GM23338 (cell line): ENCODE results near the gene FHIT. TPM values are rescaled to one million over a fixed set of nuclear protein-coding genes. Genes with fewer than 3 reads are reported as not detected.

Experiments
- ATAC-seq: fragments of 200-7000 bp; cut with Tn5 transposase; 3 replicates; pipeline ENCODE4 v1.9.1; 2020
- DNase-seq: peaks from one replicate; pipeline ENCODE4 v3.0.0-alpha.2; 2015; ENCODE audit warnings: low spot score
- H2AFZ ChIP-seq: fragments of 200-600 bp; sonication (generic); 2 replicates; pipeline ENCODE4 v1.8.0; 2016; ENCODE audit warnings: antibody characterized with exemption, mild to moderate bottlenecking, moderate library complexity
- H3F3A ChIP-seq: fragments of 200-600 bp; sonication (generic); replicated peaks from 2 replicates; pipeline ENCODE4 v1.8.0; 2017; ENCODE audit warnings: antibody characterized with exemption, mixed run types, low read depth
- H3K27ac ChIP-seq: fragments of 200-600 bp; sonication (generic); 2 replicates; pipeline ENCODE4 v1.6.1; 2016; ENCODE audit warnings: low read depth
- H3K27me3 ChIP-seq: fragments of 200-600 bp; sonication (generic); 2 replicates; pipeline ENCODE4 v1.8.0; 2016; ENCODE audit warnings: mild to moderate bottlenecking, mixed run types, moderate library complexity; ENCODE audit not compliant: insufficient read depth
- H3K36me3 ChIP-seq: fragments of 200-600 bp; sonication (generic); 2 replicates; pipeline ENCODE4 v1.8.0; 2016; ENCODE audit warnings: mild to moderate bottlenecking; ENCODE audit not compliant: insufficient read depth
- H3K4me1 ChIP-seq: fragments of 200-600 bp; sonication (generic); 2 replicates; pipeline ENCODE4 v1.8.0; 2016; ENCODE audit warnings: mild to moderate bottlenecking, moderate library complexity; ENCODE audit not compliant: insufficient read depth
- H3K4me2 ChIP-seq: fragments of 200-600 bp; sonication (generic); 2 replicates; pipeline ENCODE4 v1.7.1; 2017; ENCODE audit warnings: mixed run types
- H3K4me3 ChIP-seq: fragments of 200-600 bp; sonication (generic); 2 replicates; pipeline ENCODE4 v1.6.1; 2016; ENCODE audit warnings: mixed run types
- H3K79me2 ChIP-seq: fragments of 200-600 bp; sonication (generic); replicated peaks from 2 replicates; pipeline ENCODE4 v1.8.0; 2017; ENCODE audit warnings: mild to moderate bottlenecking; ENCODE audit not compliant: insufficient read depth
- H3K9me2 ChIP-seq: fragments of 200-600 bp; sonication (generic); 2 replicates; pipeline ENCODE4 v1.8.0; 2017; ENCODE audit not compliant: insufficient read depth
- H4K20me1 ChIP-seq: fragments of 200-600 bp; sonication (generic); replicated peaks from 2 replicates; pipeline ENCODE4 v1.8.0; 2017; ENCODE audit warnings: mild to moderate bottlenecking; ENCODE audit not compliant: insufficient read depth
- H3K27ac Mint-ChIP-seq: 2 replicates; pipeline ENCODE4 v1.8.0; 2020; ENCODE audit warnings: inconsistent platforms, mild to moderate bottlenecking, moderate library complexity, mixed read lengths
- H3K27me3 Mint-ChIP-seq: 3 replicates; pipeline ENCODE4 v1.8.0; 2022; ENCODE audit warnings: low read depth, mild to moderate bottlenecking, moderate library complexity, mixed read lengths, inconsistent platforms; ENCODE audit not compliant: insufficient read depth, poor library complexity
- H3K36me3 Mint-ChIP-seq: 3 replicates; pipeline ENCODE4 v1.8.0; 2021; ENCODE audit warnings: low read depth, mild to moderate bottlenecking, inconsistent platforms, moderate library complexity, mixed read lengths
- H3K4me1 Mint-ChIP-seq: 3 replicates; pipeline ENCODE4 v1.8.0; 2020; ENCODE audit warnings: mild to moderate bottlenecking, inconsistent platforms, mixed read lengths
- H3K4me3 Mint-ChIP-seq: 3 replicates; pipeline ENCODE4 v1.8.0; 2021; ENCODE audit warnings: moderate library complexity, mild to moderate bottlenecking, inconsistent platforms, mixed read lengths
- H3K9me3 Mint-ChIP-seq: 3 replicates; pipeline ENCODE4 v1.8.0; 2020; ENCODE audit warnings: moderate library complexity, mild to moderate bottlenecking, inconsistent platforms, mixed read lengths
- EZH2 ChIP-seq: fragments of 200-600 bp; sonication (generic); IDR thresholded peaks from one replicate; pipeline ENCODE4 v1.8.0; 2017; ENCODE audit warnings: antibody characterized with exemption, mild to moderate bottlenecking, low read depth; ENCODE audit not compliant: unreplicated experiment
- EZH2phosphoT487 ChIP-seq: fragments of 200-600 bp; sonication (generic); IDR thresholded peaks from one replicate; pipeline ENCODE4 v1.8.1; 2018; ENCODE audit warnings: antibody characterized with exemption; ENCODE audit not compliant: unreplicated experiment
- STAT1 ChIP-seq: IDR thresholded peaks from one replicate; pipeline ENCODE4 v1.6.1; 2016; ENCODE audit warnings: antibody characterized with exemption; ENCODE audit not compliant: unreplicated experiment
- ZNF114 ChIP-seq: fragments of 250-450 bp; sonication (Bioruptor Pico); IDR thresholded peaks from 2 replicates; pipeline ENCODE4 v1.5.0; 2020; ENCODE audit warnings: mild to moderate bottlenecking, moderate library complexity
- ZNF331 ChIP-seq: fragments of 250-450 bp; sonication (Bioruptor Pico); IDR thresholded peaks from 2 replicates; pipeline ENCODE4 v1.5.0; 2020; ENCODE audit warnings: low read depth, mild to moderate bottlenecking, moderate library complexity
- polyA plus RNA-seq: library from polyadenylated mRNA; unstranded; fragments of >200 nt; fragmentation: Nextera tagmentation; extraction: Ambion mirVana; gene quantifications from 2 replicates; pipeline ENCODE4 v1.2.1, GENCODE V29; 2016
- total RNA-seq: library from RNA; depleted of rRNA; stranded (reverse); fragments of >200 nt; shearing (Covaris generic); gene quantifications from 2 replicates; pipeline ENCODE4 v1.2.3, GENCODE V29; 2014
- TF ChIP-seq, protein P1 (sequence below), 2 experiments: fragments of 200-600 bp in 1 of 2; sonication (generic) in 1 of 2; conservative IDR thresholded peaks; 2 replicates each; pipeline versions ENCODE4 v1.5.1 to v1.6.1; 2016 to 2017; ENCODE audit warnings: antibody characterized with exemption in 2 of 2, low read depth in 2 of 2, mild to moderate bottlenecking in 2 of 2, moderate library complexity in 1 of 2
- TF ChIP-seq, protein P2 (sequence below): IDR thresholded peaks from one replicate; pipeline ENCODE4 v1.6.1; 2018; ENCODE audit warnings: antibody characterized with exemption; ENCODE audit not compliant: unreplicated experiment
- TF ChIP-seq, protein P3 (sequence below): fragments of 250-450 bp; sonication (Bioruptor Pico); IDR thresholded peaks from 2 replicates; pipeline ENCODE4 v1.5.0; 2020; ENCODE audit warnings: mild to moderate bottlenecking, moderate library complexity

Gene FHIT
- total and polyA plus RNA-seq, 2 experiments from 2014 or later: 3.0 to 8.3 TPM

DNA sequence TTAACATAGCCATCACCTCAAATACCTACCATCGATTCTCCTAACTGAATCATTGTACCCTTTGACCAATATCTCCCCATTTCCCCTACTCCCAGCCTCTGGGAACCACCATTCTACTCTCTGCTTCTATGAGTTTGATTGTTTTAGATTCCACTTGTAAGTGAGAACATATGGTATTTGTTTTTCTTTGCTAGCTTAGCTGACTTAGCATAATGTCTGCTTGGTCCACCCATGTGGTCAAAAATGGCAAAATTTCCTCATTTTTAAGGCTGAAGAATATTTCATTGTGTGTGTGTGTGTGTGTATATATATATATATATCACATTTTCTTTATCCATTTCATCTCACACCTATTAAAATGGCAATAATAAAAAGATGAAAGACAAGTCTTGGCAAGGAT lies 469.3 kb downstream of the FHIT start (continued):
- TF ChIP-seq, protein P1, sequence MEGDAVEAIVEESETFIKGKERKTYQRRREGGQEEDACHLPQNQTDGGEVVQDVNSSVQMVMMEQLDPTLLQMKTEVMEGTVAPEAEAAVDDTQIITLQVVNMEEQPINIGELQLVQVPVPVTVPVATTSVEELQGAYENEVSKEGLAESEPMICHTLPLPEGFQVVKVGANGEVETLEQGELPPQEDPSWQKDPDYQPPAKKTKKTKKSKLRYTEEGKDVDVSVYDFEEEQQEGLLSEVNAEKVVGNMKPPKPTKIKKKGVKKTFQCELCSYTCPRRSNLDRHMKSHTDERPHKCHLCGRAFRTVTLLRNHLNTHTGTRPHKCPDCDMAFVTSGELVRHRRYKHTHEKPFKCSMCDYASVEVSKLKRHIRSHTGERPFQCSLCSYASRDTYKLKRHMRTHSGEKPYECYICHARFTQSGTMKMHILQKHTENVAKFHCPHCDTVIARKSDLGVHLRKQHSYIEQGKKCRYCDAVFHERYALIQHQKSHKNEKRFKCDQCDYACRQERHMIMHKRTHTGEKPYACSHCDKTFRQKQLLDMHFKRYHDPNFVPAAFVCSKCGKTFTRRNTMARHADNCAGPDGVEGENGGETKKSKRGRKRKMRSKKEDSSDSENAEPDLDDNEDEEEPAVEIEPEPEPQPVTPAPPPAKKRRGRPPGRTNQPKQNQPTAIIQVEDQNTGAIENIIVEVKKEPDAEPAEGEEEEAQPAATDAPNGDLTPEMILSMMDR (conservative IDR thresholded peaks at IDR 0.05; ENCODE audit: low read depth in 2 of 2): no peak
- no peak for TF ChIP-seq STAT1
- TF ChIP-seq EZH2phosphoT487: no peak
- TF ChIP-seq, protein P2, sequence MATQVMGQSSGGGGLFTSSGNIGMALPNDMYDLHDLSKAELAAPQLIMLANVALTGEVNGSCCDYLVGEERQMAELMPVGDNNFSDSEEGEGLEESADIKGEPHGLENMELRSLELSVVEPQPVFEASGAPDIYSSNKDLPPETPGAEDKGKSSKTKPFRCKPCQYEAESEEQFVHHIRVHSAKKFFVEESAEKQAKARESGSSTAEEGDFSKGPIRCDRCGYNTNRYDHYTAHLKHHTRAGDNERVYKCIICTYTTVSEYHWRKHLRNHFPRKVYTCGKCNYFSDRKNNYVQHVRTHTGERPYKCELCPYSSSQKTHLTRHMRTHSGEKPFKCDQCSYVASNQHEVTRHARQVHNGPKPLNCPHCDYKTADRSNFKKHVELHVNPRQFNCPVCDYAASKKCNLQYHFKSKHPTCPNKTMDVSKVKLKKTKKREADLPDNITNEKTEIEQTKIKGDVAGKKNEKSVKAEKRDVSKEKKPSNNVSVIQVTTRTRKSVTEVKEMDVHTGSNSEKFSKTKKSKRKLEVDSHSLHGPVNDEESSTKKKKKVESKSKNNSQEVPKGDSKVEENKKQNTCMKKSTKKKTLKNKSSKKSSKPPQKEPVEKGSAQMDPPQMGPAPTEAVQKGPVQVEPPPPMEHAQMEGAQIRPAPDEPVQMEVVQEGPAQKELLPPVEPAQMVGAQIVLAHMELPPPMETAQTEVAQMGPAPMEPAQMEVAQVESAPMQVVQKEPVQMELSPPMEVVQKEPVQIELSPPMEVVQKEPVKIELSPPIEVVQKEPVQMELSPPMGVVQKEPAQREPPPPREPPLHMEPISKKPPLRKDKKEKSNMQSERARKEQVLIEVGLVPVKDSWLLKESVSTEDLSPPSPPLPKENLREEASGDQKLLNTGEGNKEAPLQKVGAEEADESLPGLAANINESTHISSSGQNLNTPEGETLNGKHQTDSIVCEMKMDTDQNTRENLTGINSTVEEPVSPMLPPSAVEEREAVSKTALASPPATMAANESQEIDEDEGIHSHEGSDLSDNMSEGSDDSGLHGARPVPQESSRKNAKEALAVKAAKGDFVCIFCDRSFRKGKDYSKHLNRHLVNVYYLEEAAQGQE: no peak
- TF ChIP-seq EZH2: no peak

DNA sequence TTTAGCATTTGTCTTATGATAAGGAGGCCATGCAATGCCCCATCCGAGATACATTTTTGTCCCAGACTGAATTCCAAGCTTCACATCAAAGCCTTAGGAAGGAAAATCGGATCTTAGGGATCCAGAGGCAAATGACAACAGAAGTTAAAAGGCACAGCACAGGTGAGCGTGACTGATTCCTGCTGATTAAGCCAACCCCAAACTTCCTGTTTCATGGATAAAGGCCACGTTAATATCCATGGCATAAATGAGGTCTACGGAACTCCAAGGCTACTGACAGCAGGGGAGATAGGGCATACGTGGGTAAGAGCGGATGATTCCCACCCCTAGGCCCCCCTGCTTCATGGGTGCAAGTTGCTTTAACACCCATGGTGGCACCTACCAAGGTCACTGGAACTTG lies 471.6 kb downstream of the FHIT start:
- H3K4me2 ChIP-seq: no peak overlapping the region
- no peak overlapping the region for H3K4me3 ChIP-seq
- H3K27ac ChIP-seq: no peak overlapping the region
- no peaks in the 10 kb centered on the region for H3K4me1 ChIP-seq
- ATAC-seq (no peak), DNase-seq (no peak)
- no peaks in the 10 kb centered on the region for H4K20me1 ChIP-seq
- no peak overlapping the region for H3K27ac Mint-ChIP-seq
- H3K27me3 ChIP-seq: no peaks in the 10 kb centered on the region
- H3K79me2 ChIP-seq: no peaks in the 10 kb centered on the region
- H2AFZ ChIP-seq: no peak overlapping the region
- H3K36me3 Mint-ChIP-seq: peaks cover 82% of the 10 kb centered on the region
- H3F3A ChIP-seq: no peaks in the 10 kb centered on the region
- H3K9me3 Mint-ChIP-seq: peaks cover 66% of the 10 kb centered on the region
- H3K4me3 Mint-ChIP-seq: no peak overlapping the region
- H3K27me3 Mint-ChIP-seq: peaks cover 2% of the 10 kb centered on the region
- peaks cover 15% of the 10 kb centered on the region for H3K36me3 ChIP-seq
- H3K9me2 ChIP-seq: peaks cover 7% of the 10 kb centered on the region; the same call in 1 of the 2 replicates
- no peaks in the 10 kb centered on the region for H3K4me1 Mint-ChIP-seq
- TF ChIP-seq EZH2: no peak
- TF ChIP-seq ZNF331 (CRISPR knock-in tag): no peak
- TF ChIP-seq, protein P2: no peak
- TF ChIP-seq ZNF114: no peak
- TF ChIP-seq, protein P3, sequence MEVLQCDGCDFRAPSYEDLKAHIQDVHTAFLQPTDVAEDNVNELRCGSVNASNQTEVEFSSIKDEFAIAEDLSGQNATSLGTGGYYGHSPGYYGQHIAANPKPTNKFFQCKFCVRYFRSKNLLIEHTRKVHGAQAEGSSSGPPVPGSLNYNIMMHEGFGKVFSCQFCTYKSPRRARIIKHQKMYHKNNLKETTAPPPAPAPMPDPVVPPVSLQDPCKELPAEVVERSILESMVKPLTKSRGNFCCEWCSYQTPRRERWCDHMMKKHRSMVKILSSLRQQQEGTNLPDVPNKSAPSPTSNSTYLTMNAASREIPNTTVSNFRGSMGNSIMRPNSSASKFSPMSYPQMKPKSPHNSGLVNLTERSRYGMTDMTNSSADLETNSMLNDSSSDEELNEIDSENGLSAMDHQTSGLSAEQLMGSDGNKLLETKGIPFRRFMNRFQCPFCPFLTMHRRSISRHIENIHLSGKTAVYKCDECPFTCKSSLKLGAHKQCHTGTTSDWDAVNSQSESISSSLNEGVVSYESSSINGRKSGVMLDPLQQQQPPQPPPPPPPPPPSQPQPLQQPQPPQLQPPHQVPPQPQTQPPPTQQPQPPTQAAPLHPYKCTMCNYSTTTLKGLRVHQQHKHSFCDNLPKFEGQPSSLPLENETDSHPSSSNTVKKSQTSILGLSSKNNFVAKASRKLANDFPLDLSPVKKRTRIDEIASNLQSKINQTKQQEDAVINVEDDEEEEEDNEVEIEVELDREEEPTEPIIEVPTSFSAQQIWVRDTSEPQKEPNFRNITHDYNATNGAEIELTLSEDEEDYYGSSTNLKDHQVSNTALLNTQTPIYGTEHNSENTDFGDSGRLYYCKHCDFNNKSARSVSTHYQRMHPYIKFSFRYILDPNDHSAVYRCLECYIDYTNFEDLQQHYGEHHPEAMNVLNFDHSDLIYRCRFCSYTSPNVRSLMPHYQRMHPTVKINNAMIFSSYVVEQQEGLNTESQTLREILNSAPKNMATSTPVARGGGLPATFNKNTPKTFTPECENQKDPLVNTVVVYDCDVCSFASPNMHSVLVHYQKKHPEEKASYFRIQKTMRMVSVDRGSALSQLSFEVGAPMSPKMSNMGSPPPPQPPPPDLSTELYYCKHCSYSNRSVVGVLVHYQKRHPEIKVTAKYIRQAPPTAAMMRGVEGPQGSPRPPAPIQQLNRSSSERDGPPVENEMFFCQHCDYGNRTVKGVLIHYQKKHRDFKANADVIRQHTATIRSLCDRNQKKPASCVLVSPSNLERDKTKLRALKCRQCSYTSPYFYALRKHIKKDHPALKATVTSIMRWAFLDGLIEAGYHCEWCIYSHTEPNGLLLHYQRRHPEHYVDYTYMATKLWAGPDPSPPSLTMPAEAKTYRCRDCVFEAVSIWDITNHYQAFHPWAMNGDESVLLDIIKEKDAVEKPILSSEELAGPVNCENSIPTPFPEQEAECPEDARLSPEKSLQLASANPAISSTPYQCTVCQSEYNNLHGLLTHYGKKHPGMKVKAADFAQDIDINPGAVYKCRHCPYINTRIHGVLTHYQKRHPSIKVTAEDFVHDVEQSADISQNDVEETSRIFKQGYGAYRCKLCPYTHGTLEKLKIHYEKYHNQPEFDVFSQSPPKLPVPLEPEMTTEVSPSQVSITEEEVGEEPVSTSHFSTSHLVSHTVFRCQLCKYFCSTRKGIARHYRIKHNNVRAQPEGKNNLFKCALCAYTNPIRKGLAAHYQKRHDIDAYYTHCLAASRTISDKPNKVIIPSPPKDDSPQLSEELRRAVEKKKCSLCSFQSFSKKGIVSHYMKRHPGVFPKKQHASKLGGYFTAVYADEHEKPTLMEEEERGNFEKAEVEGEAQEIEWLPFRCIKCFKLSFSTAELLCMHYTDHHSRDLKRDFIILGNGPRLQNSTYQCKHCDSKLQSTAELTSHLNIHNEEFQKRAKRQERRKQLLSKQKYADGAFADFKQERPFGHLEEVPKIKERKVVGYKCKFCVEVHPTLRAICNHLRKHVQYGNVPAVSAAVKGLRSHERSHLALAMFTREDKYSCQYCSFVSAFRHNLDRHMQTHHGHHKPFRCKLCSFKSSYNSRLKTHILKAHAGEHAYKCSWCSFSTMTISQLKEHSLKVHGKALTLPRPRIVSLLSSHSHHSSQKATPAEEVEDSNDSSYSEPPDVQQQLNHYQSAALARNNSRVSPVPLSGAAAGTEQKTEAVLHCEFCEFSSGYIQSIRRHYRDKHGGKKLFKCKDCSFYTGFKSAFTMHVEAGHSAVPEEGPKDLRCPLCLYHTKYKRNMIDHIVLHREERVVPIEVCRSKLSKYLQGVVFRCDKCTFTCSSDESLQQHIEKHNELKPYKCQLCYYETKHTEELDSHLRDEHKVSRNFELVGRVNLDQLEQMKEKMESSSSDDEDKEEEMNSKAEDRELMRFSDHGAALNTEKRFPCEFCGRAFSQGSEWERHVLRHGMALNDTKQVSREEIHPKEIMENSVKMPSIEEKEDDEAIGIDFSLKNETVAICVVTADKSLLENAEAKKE (CRISPR knock-in tag): no peak
